Panc1 (cell line): ENCODE data around the gene TAOK1. TPM values are rescaled to one million over a fixed set of nuclear protein-coding genes. Genes with fewer than 3 reads are reported as not detected.

Source experiments
- ATAC-seq: fragments of 200-7000 bp; cut with Tn5 transposase; 2 replicates; pipeline ENCODE4 v1.9.1; 2020; ENCODE audit warnings: mild to moderate bottlenecking, moderate library complexity
- BruUV-seq: library from RNA; stranded (reverse); fragments of 400-500 nt; replicated peaks from 2 replicates; lab custom pipeline; 2021; lab: Mats Ljungman, UMichigan
- CTCF ChIA-PET: fragments of 300-600 bp; sonication (Branson Sonifier 250); formaldehyde crosslinking; loops from one replicate; lab custom pipeline; 2022; ENCODE audit warnings: antibody characterized with exemption; lab: Charles Lee
- POLR2A ChIA-PET: fragments of 300-600 bp; sonication (Branson Sonifier 250); formaldehyde crosslinking; loops from one replicate; lab custom pipeline; 2022; ENCODE audit warnings: antibody characterized with exemption; lab: Charles Lee
- DNase-seq: peaks from one replicate; pipeline ENCODE4 v3.0.0-alpha.2; 2010; ENCODE audit warnings: low read depth, low spot score
- H3K27ac ChIP-seq: 2 replicates; pipeline ENCODE4 v1.5.1; 2011; ENCODE audit warnings: mild to moderate bottlenecking, low read length, inconsistent platforms
- H3K27me3 ChIP-seq: fragments of 200-500 bp; sonication (Bioruptor generic); 2 replicates; pipeline ENCODE4 v1.6.0; 2014; ENCODE audit warnings: low read length, inconsistent platforms; ENCODE audit not compliant: control insufficient read depth, insufficient read depth
- H3K36me3 ChIP-seq: fragments of 200-500 bp; sonication (Bioruptor generic); 2 replicates; pipeline ENCODE4 v1.5.1; 2014; ENCODE audit warnings: inconsistent platforms, mild to moderate bottlenecking, low read length, moderate library complexity; ENCODE audit not compliant: control insufficient read depth, insufficient read depth
- H3K4me1 ChIP-seq: 2 replicates; pipeline ENCODE4 v1.5.1; 2011; ENCODE audit warnings: inconsistent platforms, mild to moderate bottlenecking, low read length, moderate library complexity; ENCODE audit not compliant: control insufficient read depth, insufficient read depth
- H3K4me3 ChIP-seq, 2 experiments: 2 replicates each; pipeline ENCODE4 v1.5.1; 2011 to 2012; ENCODE audit warnings: low read depth in 2 of 2, low read length in 2 of 2, mild to moderate bottlenecking in 2 of 2, inconsistent platforms in 1 of 2, moderate library complexity in 1 of 2
- H3K9me3 ChIP-seq: fragments of 200-500 bp; sonication (Bioruptor generic); 2 replicates; pipeline ENCODE4 v1.5.1; 2014; ENCODE audit warnings: low read depth, mild to moderate bottlenecking, inconsistent platforms, low read length, moderate library complexity; ENCODE audit not compliant: control insufficient read depth, insufficient read depth
- CTCF ChIP-seq: fragments of 450-650 bp; IDR thresholded peaks from 2 replicates; pipeline ENCODE4 v1.5.1; 2017; ENCODE audit warnings: mild to moderate bottlenecking
- POLR2AphosphoS5 ChIP-seq: IDR thresholded peaks from 2 replicates; pipeline ENCODE4 v1.6.1; 2012; ENCODE audit warnings: mild to moderate bottlenecking, low read depth, low read length, moderate library complexity
- REST ChIP-seq, 2 experiments: IDR thresholded peaks; 2 replicates each; pipeline ENCODE4 v1.6.1; 2011 to 2012; ENCODE audit warnings: low read depth in 2 of 2, control low read depth in 1 of 2, low read length in 1 of 2, mild to moderate bottlenecking in 1 of 2, moderate library complexity in 1 of 2; ENCODE audit not compliant: insufficient read depth in 1 of 2
- SIN3A ChIP-seq: IDR thresholded peaks from 2 replicates; pipeline ENCODE4 v1.6.1; 2012; ENCODE audit warnings: low read depth, mild to moderate bottlenecking, low read length, moderate library complexity, borderline replicate concordance; ENCODE audit not compliant: insufficient read depth
- TCF7L2 ChIP-seq: IDR thresholded peaks from 2 replicates; pipeline ENCODE4 v1.6.1; 2011; ENCODE audit warnings: mild to moderate bottlenecking, low read depth, low read length, inconsistent platforms
- in situ Hi-C: cut with HindIII; loops from 2 replicates; pipeline ENCODE4 v1.10.0; 2016; ENCODE audit warnings: low sequenced_read_pairs, low pct_unique_long_range_greater_than_20kb
- intact Hi-C: fragments of 100-400 bp; cut with micrococcal nuclease; formaldehyde crosslinking; loops from one replicate; pipeline ENCODE4 v1.10.0; 2022; ENCODE audit not compliant: unreplicated experiment
- total RNA-seq: library from RNA; stranded (reverse); gene quantifications from one replicate; pipeline ENCODE4 v1.2.1, GENCODE V29; 2021; ENCODE audit not compliant: unreplicated experiment

Gene TAOK1
- total RNA-seq, 1 experiment from 2014 or later: 111 TPM

- Histone ChIP-seq H3K4me3 (peak within 1 kb of the TSS; percentile 81 to 88), H3K27me3 (no peaks in the 10 kb centered on the region), H3K4me1 (peaks cover 14% of the 10 kb centered on the region), H3K9me3 (no peaks in the 10 kb centered on the region), H3K27ac (peak within 1 kb of the TSS; percentile 92), H3K36me3 (no peaks in the 10 kb centered on the region)
- ChIA-PET POLR2A (interaction anchor here (0.7 kb wide), 1 partner anchor 218 kb away, joined by 3 read pairs; no protein-coding TSS in a partner anchor), CTCF (interaction anchor here (0.7 kb wide), 1 partner anchor 12 kb away, joined by 5 read pairs; no protein-coding TSS in a partner anchor)
- DNase-seq: no peak
- intact Hi-C loops: no loop called here
- TF ChIP-seq POLR2AphosphoS5: peak; percentile 64; the same call in 1 of the 2 replicates
- no peak for TF ChIP-seq CTCF
- no peak for TF ChIP-seq TCF7L2
- no peak for TF ChIP-seq REST (IDR thresholded peaks at IDR 0.05; ENCODE audit: insufficient read depth in 1 of 2, low read depth in 2 of 2, low read length in 1 of 2)
- 0 out of 2 replicates have a peak, but pooled peaks have one; percentile 27 for TF ChIP-seq SIN3A
- in situ Hi-C loops: no loop called here
- BruUV-seq: no TSS peak
- ATAC-seq: peak; percentile 73
Observed at GRCh38 chr17:29568331-29569244, 178.4 kb downstream of the TAOK1 start, which contains the start of gene TP53I13. TP53I13 (plus strand) TSS chr17:29568701; CDS start chr17:29568759, 58 bp downstream.

DNA sequence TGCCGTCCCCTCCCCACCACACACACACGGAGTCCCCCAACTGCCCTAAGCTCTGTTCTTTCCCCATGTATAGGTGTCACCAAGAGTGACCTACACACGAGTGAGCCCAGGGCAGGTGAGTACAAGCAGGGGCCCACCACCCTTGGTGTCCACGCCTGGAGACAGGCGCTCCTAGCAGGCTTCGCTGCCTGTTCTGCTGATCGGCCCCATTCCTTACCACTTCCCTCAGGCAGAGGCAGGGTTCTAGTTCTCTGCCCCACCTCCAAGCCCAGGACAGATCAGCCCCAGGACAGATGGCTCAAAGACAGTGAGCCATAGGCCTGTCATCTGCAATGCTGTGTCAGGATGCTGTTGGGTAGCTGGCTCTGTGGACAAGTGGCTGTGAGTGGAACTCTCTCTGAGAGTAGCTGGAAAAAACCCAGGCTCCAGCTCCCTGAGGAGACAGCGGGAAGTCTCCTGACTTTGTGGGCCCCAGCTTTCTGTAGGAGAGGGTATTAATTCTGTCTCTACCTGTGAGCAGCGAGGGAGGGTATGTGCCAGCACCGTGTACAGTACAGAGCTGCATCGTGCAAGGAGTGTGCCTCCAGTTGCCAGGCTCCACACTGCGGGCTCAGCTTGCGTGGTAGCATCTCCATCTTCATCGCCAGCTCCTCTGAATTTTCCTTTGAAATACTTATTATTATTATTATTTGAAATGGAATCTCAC lies 179.2 kb downstream of the TAOK1 start:
- no TSS peak for BruUV-seq
- Histone ChIP-seq H3K4me1 (peaks cover 14% of the 10 kb centered on the region), H3K4me3 (peak overlapping the region; percentile 81 to 88), H3K36me3 (no peaks in the 10 kb centered on the region), H3K27me3 (no peaks in the 10 kb centered on the region), H3K9me3 (no peaks in the 10 kb centered on the region), H3K27ac (peak overlapping the region; percentile 85)
- ChIA-PET CTCF (no interaction called here), POLR2A (no interaction called here)
- ATAC-seq (no peak), DNase-seq (no peak)
- in situ Hi-C loops (no loop called here), intact Hi-C loops (no loop called here)
- no peak for TF ChIP-seq POLR2AphosphoS5
- no peak for TF ChIP-seq CTCF
- TF ChIP-seq SIN3A: no peak
- TF ChIP-seq TCF7L2: no peak
- TF ChIP-seq REST (IDR thresholded peaks at IDR 0.05; ENCODE audit: insufficient read depth in 1 of 2, low read depth in 2 of 2, low read length in 1 of 2): no peak
